SK-N-SH (cell line): ENCODE data around the gene HSPA9.

Experiments
- CHD2 ChIP-seq: fragments of 150-350 bp; IDR thresholded peaks from 2 replicates; pipeline ENCODE4 v1.6.1; 2018; ENCODE audit warnings: low read length; ENCODE audit not compliant: partially characterized antibody
- RAD21 ChIP-seq: IDR thresholded peaks from 2 replicates; pipeline ENCODE4 v1.6.1; 2012; ENCODE audit warnings: mild to moderate bottlenecking, low read length
- TAF1 ChIP-seq: IDR thresholded peaks from 2 replicates; pipeline ENCODE4 v1.6.1; 2012; ENCODE audit warnings: low read depth, mild to moderate bottlenecking, low read length, moderate library complexity, borderline replicate concordance
- YY1 ChIP-seq: IDR thresholded peaks from 2 replicates; pipeline ENCODE4 v1.4.0; 2012; ENCODE audit warnings: low read depth, mild to moderate bottlenecking
- TF ChIP-seq, protein P1 (sequence below): fragments of 200-600 bp; sonication (generic); IDR thresholded peaks from 2 replicates; pipeline ENCODE4 v1.6.1; 2017; ENCODE audit warnings: antibody characterized with exemption, mild to moderate bottlenecking, moderate library complexity
- TF ChIP-seq, protein P2 (sequence below): IDR thresholded peaks from 2 replicates; pipeline ENCODE4 v1.4.0; 2012; ENCODE audit warnings: low read depth

DNA sequence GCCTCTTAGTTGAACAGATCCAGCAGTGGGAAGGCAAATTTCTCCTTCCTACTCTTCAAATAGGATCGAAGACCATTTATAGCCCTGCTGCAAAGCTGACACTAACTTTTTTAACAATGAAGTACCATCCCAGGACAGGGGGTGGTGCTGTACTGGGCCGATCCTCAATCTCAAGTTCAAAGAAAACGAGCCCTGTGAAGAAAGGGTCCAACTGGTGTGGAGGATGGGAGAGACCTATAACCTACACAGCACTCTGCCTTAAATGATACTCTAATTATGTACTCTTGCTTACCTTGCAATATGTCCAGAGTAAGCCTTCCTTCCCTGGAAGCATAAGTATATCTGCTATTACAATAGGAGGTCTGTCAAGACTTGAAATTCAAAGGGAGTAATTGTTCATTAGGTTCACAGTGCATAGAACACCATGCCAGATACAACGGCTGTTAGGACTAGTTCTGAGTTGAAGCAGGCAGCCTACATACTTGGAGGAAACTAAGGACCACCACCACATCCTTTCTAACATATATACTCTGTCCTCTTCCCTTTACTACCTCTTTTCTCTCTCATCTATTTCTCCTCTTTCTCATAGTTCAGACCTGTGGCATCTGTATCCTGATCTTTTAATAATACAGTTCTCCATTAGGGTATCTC lies 38.4 kb downstream of the HSPA9 start:
- TF ChIP-seq, protein P1, sequence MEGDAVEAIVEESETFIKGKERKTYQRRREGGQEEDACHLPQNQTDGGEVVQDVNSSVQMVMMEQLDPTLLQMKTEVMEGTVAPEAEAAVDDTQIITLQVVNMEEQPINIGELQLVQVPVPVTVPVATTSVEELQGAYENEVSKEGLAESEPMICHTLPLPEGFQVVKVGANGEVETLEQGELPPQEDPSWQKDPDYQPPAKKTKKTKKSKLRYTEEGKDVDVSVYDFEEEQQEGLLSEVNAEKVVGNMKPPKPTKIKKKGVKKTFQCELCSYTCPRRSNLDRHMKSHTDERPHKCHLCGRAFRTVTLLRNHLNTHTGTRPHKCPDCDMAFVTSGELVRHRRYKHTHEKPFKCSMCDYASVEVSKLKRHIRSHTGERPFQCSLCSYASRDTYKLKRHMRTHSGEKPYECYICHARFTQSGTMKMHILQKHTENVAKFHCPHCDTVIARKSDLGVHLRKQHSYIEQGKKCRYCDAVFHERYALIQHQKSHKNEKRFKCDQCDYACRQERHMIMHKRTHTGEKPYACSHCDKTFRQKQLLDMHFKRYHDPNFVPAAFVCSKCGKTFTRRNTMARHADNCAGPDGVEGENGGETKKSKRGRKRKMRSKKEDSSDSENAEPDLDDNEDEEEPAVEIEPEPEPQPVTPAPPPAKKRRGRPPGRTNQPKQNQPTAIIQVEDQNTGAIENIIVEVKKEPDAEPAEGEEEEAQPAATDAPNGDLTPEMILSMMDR, result peak; percentile 54
- TF ChIP-seq RAD21 (no peak), YY1 (no peak), CHD2 (no peak), TAF1 (no peak)
- TF ChIP-seq, protein P2, sequence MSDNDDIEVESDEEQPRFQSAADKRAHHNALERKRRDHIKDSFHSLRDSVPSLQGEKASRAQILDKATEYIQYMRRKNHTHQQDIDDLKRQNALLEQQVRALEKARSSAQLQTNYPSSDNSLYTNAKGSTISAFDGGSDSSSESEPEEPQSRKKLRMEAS, result no peak
